GM12878 (cell line): ENCODE measurements around the gene MRPS15. TPM values are rescaled to one million over a fixed set of nuclear protein-coding genes. Genes with fewer than 3 reads are reported as not detected.

ENCODE experiments used
- ATAC-seq: fragments of 200-7000 bp; cut with Tn5 transposase; 3 replicates; pipeline ENCODE4 v1.9.1; 2020; ENCODE audit warnings: mild to moderate bottlenecking, moderate library complexity
- BruUV-seq: library from RNA; stranded (reverse); fragments of 400-500 nt; replicated peaks from 2 replicates; lab custom pipeline; 2021; lab: Mats Ljungman, UMichigan
- CTCF ChIA-PET: fragments of 300-600 bp; sonication (Branson Sonifier 250); formaldehyde crosslinking; extraction: SDS; loops from one replicate; lab custom pipeline; 2021; ENCODE audit warnings: inconsistent platforms; lab: Yijun Ruan, JAX
- POLR2A ChIA-PET: fragments of 350-600 bp; formaldehyde crosslinking; extraction: SDS; loops from one replicate; lab custom pipeline; 2021; ENCODE audit warnings: inconsistent platforms; lab: Charles Lee
- RAD21 ChIA-PET: fragments of 300-600 bp; sonication (Branson Sonifier 250); formaldehyde crosslinking; loops from one replicate; lab custom pipeline; 2023; ENCODE audit warnings: antibody characterized with exemption; ENCODE audit not compliant: unreplicated experiment; lab: Charles Lee
- SMC1A ChIA-PET: fragments of 300-600 bp; sonication (Branson Sonifier 250); formaldehyde crosslinking; loops from one replicate; lab custom pipeline; 2023; ENCODE audit not compliant: unreplicated experiment, uncharacterized antibody; lab: Charles Lee
- DNase-seq: peaks from one replicate; pipeline ENCODE4 v3.0.0-alpha.2; 2011; ENCODE audit warnings: low read depth, low spot score
- FAIRE-seq: peaks from 3 replicates; lab custom pipeline; 2011; peaks lifted over from hg19 to GRCh38; lab: Jason Lieb, UNC
- H2AFZ ChIP-seq: 2 replicates; pipeline ENCODE4 v1.6.0; 2011; ENCODE audit warnings: low read depth, low read length, control low read depth; ENCODE audit not compliant: control insufficient read depth
- H3K27ac ChIP-seq: 2 replicates; pipeline ENCODE4 v1.5.1; 2011; ENCODE audit warnings: control low read depth; ENCODE audit not compliant: control insufficient read depth, insufficient read depth
- H3K27me3 ChIP-seq, 2 experiments: replicated peaks in 1 of 2; 2 replicates each; pipeline versions ENCODE4 v1.6.0 to v1.6.1; 2011; ENCODE audit warnings: low read length in 1 of 2; ENCODE audit not compliant: control insufficient read depth in 2 of 2, insufficient read depth in 2 of 2
- H3K36me3 ChIP-seq, 2 experiments: 2 replicates each; pipeline ENCODE4 v1.5.1; 2011; ENCODE audit warnings: low read length in 1 of 2; ENCODE audit not compliant: control insufficient read depth in 2 of 2, insufficient read depth in 2 of 2
- H3K4me1 ChIP-seq: 2 replicates; pipeline ENCODE4 v1.6.1; 2011; ENCODE audit warnings: mild to moderate bottlenecking, low read length, moderate library complexity, mixed read lengths; ENCODE audit not compliant: control insufficient read depth, insufficient read depth
- H3K4me2 ChIP-seq: 2 replicates; pipeline ENCODE4 v1.6.0; 2011; ENCODE audit warnings: control low read depth; ENCODE audit not compliant: control insufficient read depth, insufficient read depth
- H3K4me3 ChIP-seq: fragments of 200-600 bp; sonication (generic); 2 replicates; pipeline ENCODE4 v1.5.1; 2016
- H3K79me2 ChIP-seq: 2 replicates; pipeline ENCODE4 v1.6.0; 2011; ENCODE audit warnings: low read length; ENCODE audit not compliant: control insufficient read depth, insufficient read depth
- H3K9ac ChIP-seq: 2 replicates; pipeline ENCODE4 v1.8.0; 2011; ENCODE audit warnings: low read length, control low read depth, mixed read lengths; ENCODE audit not compliant: control insufficient read depth, insufficient read depth
- H3K9me3 ChIP-seq: replicated peaks from 3 replicates; pipeline ENCODE4 v1.5.1; 2011; ENCODE audit warnings: mild to moderate bottlenecking, low read length; ENCODE audit not compliant: control insufficient read depth, insufficient read depth
- H4K20me1 ChIP-seq: 2 replicates; pipeline ENCODE4 v1.6.0; 2011; ENCODE audit not compliant: control insufficient read depth, insufficient read depth
- BHLHE40 ChIP-seq, 2 experiments: fragments of 450-650 bp in 1 of 2; IDR thresholded peaks; 2 replicates each; pipeline ENCODE4 v1.6.1; 2011 to 2017; ENCODE audit warnings: low read depth in 2 of 2, borderline replicate concordance in 1 of 2, improper control_type of control experiment in 1 of 2, low read length in 1 of 2, mild to moderate bottlenecking in 1 of 2
- IRF3 ChIP-seq: fragments of 450-650 bp; IDR thresholded peaks from 2 replicates; pipeline ENCODE4 v1.6.1; 2014; ENCODE audit warnings: mild to moderate bottlenecking
- JUNB ChIP-seq: IDR thresholded peaks from 2 replicates; pipeline ENCODE4 v1.6.1; 2016; ENCODE audit warnings: antibody characterized with exemption, mild to moderate bottlenecking
- MYC ChIP-seq: IDR thresholded peaks from 2 replicates; pipeline ENCODE4 v1.6.1; 2011; ENCODE audit warnings: mild to moderate bottlenecking, low read length, moderate library complexity, inconsistent platforms; ENCODE audit not compliant: insufficient read depth, insufficient replicate concordance, insufficient read length, severe bottlenecking
- PKNOX1 ChIP-seq: fragments of 450-650 bp; IDR thresholded peaks from 2 replicates; pipeline ENCODE4 v1.6.1; 2016; ENCODE audit warnings: mild to moderate bottlenecking
- POLR2AphosphoS2 ChIP-seq: IDR thresholded peaks from 2 replicates; pipeline ENCODE4 v1.6.1; 2011; ENCODE audit warnings: low read depth, mild to moderate bottlenecking, low read length, improper control_type of control experiment, moderate library complexity
- RAD21 ChIP-seq: IDR thresholded peaks from 2 replicates; pipeline ENCODE4 v1.6.1; 2011; ENCODE audit warnings: mild to moderate bottlenecking, low read depth, low read length, moderate library complexity; ENCODE audit not compliant: insufficient read depth
- SMC3 ChIP-seq: IDR thresholded peaks from 2 replicates; pipeline ENCODE4 v1.6.1; 2011; ENCODE audit warnings: low read length, improper control_type of control experiment, borderline replicate concordance
- SP1 ChIP-seq: IDR thresholded peaks from one replicate; pipeline ENCODE4 v1.6.1; 2011; ENCODE audit warnings: low read depth, low read length
- SREBF1 ChIP-seq: IDR thresholded peaks from 2 replicates; pipeline ENCODE4 v1.6.1; 2012; ENCODE audit warnings: mild to moderate bottlenecking, low read length
- ZNF274 ChIP-seq: IDR thresholded peaks from one replicate; pipeline ENCODE4 v1.8.0; 2011; ENCODE audit not compliant: insufficient read length, insufficient read depth
- WGBS: methylation state at CpG from one replicate; pipeline ENCODE4 v1.1.6; 2016; ENCODE audit warnings: low lambda C conversion rate; ENCODE audit not compliant: insufficient replicate concordance, insufficient coverage; ENCODE audit errors: missing lambda C conversion rate; 5-methylcytosine and 5-hydroxymethylcytosine counted together
- in situ Hi-C: fragments of 300-500 bp; cut with MboI; formaldehyde crosslinking; loops from 9 replicates; pipeline ENCODE4 v1.14.3; 2018; ENCODE audit warnings: mixed read lengths
- intact Hi-C: fragments of 100-400 bp; cut with micrococcal nuclease; formaldehyde crosslinking; loops from one replicate; pipeline ENCODE4 v1.14.2; 2022; ENCODE audit not compliant: unreplicated experiment
- polyA plus RNA-seq, 11 experiments: library from polyadenylated mRNA; depleted of rRNA in 4 of 11; unstranded in 6 of 11; stranded (reverse) in 5 of 11; fragments of >200 nt; fragmentation: Nextera tagmentation in 4 of 11; fragmentation: Illumina TruSeq in 1 of 11; extraction: Ambion mirVana in 4 of 11; extraction: Trizol in 1 of 11; gene quantifications; 1 replicate in 1 of 11; 2 replicates in 10 of 11; pipeline versions ENCODE4 v1.2.1 to v1.2.3, GENCODE V29; 2011 to 2016; ENCODE audit warnings: inconsistent platforms in 2 of 11, missing spikeins in 2 of 11, low read depth in 1 of 11
- total RNA-seq, 4 experiments: library from RNA; depleted of rRNA in 3 of 4; stranded (reverse); fragments of >200 nt in 3 of 4; fragmentation: Illumina TruSeq in 1 of 4; extraction: Trizol in 1 of 4; gene quantifications; 2 replicates each; pipeline versions ENCODE4 v1.2.1 to v1.2.3, GENCODE V29; 2013 to 2021

Gene MRPS15
- total and polyA plus RNA-seq, 10 of the 15 experiments (the other 5 are each of a cell fraction or from before 2014, with no cell fraction given), result 41.1 to 207 (median 107) TPM

- no peak for TF ChIP-seq RAD21
- no peak for TF ChIP-seq POLR2AphosphoS2
- TF ChIP-seq PKNOX1, result no peak
- TF ChIP-seq JUNB, result no peak
- TF ChIP-seq SP1, result no peak
- no peak for TF ChIP-seq MYC
- TF ChIP-seq SREBF1, result no peak
- TF ChIP-seq IRF3, result no peak
- TF ChIP-seq SMC3, result no peak
Measured at GRCh38 chr1:36432616-36433015, 31.6 kb downstream of the MRPS15 start (continued).

GRCh38 chr1:36425791-36426190 is 38.4 kb downstream of the MRPS15 start:
- no peak overlapping the region for H3K4me3 ChIP-seq
- ATAC-seq (no peak), DNase-seq (no peak), FAIRE-seq (no peak)
- H3K36me3 ChIP-seq, result no peaks in the 10 kb centered on the region
- TF ChIP-seq BHLHE40 (IDR thresholded peaks at IDR 0.05; ENCODE audit: borderline replicate concordance in 1 of 2, low read depth in 2 of 2, low read length in 1 of 2) (0 out of 4 replicates have a peak, but pooled peaks of 1 of the 2 experiments have one; percentile 22), ZNF274 (no peak)
- H3K4me1 ChIP-seq, result peaks cover under 1% of the 10 kb centered on the region; the same call in 1 of the 2 replicates
- no TSS peak for BruUV-seq
- SMC1A ChIA-PET, result no interaction called here
- POLR2A ChIA-PET, result no interaction called here
- H3K4me2 ChIP-seq, result no peak overlapping the region
- no peaks in the 10 kb centered on the region for H3K79me2 ChIP-seq
- RAD21 ChIA-PET, result interaction anchor here (0.5 kb wide), 1 partner anchor 9 kb away, joined by 3 read pairs; no protein-coding TSS in a partner anchor
- in situ Hi-C loops (no loop called here), intact Hi-C loops (no loop called here)
- H4K20me1 ChIP-seq, result no peaks in the 10 kb centered on the region
- H3K27me3 ChIP-seq, result no peaks in the 10 kb centered on the region
- CTCF ChIA-PET, result interaction anchor here (1.0 to 5.0 kb wide), 3 partner anchors 25 to 84 kb away, joined by 4 to 50 read pairs (median 4); partner anchors contain the start of gene OSCP1
- WGBS, result 28% methylated on average over 4 of the region's 4 CpGs
- no peak overlapping the region for H3K9ac ChIP-seq
- no peak overlapping the region for H2AFZ ChIP-seq
- H3K27ac ChIP-seq, result no peak overlapping the region
- H3K9me3 ChIP-seq, result no peaks in the 10 kb centered on the region
